ENCODE data around the gene SKI.

The SKI gene

DNA sequence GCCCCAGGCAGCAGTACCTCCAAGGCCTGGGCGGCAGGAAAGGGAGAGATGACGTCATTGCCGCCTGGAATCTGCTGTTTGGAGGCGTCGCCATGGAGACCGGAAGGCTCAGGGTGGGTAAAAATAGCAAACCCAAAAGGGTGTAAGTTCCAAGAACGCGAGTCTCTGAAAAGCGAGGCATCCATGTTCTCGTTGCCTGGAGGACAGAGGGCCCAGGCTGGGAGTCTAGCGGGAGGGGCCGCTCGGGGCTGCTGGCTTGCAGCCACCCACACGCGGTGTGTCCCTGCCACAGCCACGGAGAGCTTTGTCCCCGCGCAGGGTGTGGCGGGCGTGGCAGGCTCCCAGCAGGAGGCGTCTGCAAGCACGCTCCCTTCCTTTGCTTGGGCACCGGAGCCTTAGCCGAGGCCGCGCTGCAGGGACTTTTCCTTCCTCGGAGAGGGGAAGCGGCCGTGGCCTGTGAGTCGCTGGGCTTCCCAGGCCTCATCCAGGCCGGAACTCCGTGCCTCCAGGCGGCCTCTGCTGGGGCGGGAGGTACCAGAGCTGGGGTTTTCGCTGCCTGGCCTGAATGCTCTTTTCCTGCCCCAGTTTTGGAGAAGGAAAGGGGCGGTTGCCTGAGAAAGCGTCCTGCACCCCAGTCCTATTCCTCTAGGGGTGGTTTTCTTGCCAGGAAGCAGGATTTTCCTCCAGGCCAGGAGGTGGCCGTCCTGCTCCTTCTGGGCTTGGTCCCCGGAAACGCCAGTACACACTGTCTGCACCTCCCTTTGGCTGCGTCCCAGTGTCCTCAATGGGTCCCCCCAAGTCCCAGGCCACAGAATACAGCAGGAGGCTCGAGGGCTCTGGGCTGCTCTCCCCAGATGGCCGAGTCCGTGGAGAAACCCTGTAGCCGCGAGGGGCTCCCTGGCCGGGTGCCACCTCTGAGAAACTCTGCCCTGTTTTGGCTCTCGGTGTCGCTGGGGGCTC is 15.3 kb upstream of the SKI start:
- Mint-ChIP-seq H3K27me3 (no peaks in the 10 kb centered on the region), H3K27ac (no peak overlapping the region), H3K4me3 (no peak overlapping the region), H3K36me3 (no peaks in the 10 kb centered on the region), H3K9me3 (no peaks in the 10 kb centered on the region), H3K4me1 (no peaks in the 10 kb centered on the region)
- ATAC-seq = peak; percentile 10

DNA sequence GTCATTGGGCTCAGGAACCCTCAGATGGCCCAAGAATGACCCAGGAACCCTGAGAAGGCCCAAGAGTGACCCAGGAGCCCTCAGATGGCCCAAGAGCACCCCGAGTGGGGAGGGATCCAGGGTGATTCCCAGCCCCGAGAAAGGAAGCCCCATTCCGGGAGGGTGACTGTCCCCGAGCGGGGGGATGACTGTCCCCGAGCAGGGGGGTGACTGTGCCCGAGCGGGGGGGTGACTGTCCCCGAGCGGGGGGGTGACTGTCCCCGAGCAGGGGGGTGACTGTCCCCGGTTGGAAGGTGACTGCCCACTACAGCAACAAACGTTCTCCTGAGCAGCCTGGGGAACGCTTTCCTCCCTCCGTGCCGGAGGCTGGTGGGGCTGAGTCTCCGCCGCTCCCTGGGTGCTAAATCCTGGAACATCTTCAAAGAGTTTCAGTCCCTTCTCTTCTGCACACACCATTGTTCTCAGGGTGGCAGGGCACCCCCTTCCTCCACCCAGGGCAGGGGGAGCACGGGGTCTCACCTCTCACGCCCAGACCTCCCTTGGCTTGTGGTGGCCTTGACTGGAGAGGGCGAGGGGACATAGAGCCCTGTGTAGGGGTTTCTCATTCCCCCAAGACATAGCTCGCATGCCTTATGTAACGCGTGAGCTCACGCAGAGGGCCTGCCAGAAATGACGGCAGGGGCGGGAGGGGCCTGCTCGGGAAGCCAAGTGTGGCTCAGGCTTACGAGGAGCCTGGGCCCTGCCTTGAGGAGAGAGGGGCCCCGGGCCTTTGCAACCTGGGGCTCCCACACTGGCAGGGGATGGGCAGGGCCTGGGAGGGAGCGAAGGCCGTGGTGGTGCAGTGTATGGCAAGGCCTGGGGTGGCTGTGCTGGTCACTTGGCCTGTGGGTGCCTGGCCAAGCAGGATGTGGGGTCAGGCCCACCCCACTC is 14.3 kb upstream of the SKI start:
- no peak overlapping the region for H3K27ac Mint-ChIP-seq
- no peaks in the 10 kb centered on the region for H3K27me3 Mint-ChIP-seq
- no peak overlapping the region for H3K4me3 Mint-ChIP-seq
- peaks cover 3% of the 10 kb centered on the region for H3K9me3 Mint-ChIP-seq
- no peak for ATAC-seq
- H3K36me3 Mint-ChIP-seq = no peaks in the 10 kb centered on the region
- H3K4me1 Mint-ChIP-seq = no peaks in the 10 kb centered on the region

DNA sequence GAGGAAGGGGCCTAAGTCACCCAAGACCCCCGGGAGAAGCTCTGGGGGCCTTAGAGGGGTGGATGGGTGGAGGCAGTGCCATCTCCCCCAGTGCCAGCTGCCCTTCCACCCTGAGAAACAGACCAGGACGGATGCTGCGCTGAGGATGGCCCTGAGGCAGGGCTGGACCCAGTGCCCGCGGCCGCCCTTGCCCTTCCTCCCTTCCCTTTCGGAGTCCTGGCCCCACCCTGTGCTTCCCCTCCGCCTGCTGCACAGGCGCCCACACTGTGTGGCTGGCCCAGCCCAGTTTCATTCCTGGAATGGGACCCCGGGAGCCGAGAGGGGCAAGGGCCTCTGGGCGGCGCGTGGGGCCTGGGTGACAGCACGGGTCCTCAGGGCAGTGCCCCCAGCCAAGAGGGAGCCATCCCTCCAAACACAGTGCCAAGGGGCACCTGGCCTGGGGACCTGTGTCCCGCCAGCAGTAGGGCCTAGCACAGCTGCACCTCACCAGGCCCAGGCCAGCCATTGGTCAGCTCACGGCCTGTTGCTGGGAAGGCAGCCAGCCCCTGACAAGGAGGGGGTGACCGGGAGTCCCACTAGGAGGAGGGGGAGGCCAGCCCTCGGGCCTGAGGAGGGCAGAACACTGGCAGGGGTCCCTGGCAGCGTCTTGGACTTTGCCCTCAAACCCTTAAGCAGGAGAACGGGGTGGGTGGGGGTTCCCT is 13.4 kb upstream of the SKI start:
- no peak overlapping the region for H3K4me3 Mint-ChIP-seq
- no peaks in the 10 kb centered on the region for H3K27me3 Mint-ChIP-seq
- no peak for ATAC-seq
- H3K27ac Mint-ChIP-seq = no peak overlapping the region
- H3K36me3 Mint-ChIP-seq = no peaks in the 10 kb centered on the region
- H3K4me1 Mint-ChIP-seq = no peaks in the 10 kb centered on the region
- peaks cover 7% of the 10 kb centered on the region for H3K9me3 Mint-ChIP-seq

DNA sequence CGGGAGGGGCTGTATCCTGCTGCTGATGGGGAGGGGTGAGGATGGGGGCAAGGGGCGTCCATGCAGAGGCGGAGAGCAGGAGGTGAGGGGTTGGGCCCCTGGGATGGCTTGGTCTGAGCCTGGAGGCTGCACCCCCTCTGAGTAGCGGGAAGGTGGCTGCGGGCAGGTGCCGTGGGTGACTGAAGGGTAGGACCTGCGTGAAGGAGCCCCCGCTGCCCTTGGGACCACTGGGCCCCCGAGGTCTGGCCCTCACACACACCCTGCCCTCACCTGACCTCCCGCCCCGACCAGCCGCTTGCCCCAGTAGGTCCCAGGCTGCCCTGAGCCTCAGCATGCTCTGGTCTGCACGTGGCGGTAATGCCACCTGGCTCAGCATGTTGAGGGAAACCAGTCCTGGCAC is 12.8 kb upstream of the SKI start:
- no peaks in the 10 kb centered on the region for H3K27me3 Mint-ChIP-seq
- H3K4me3 Mint-ChIP-seq = no peak overlapping the region
- peaks cover 7% of the 10 kb centered on the region for H3K9me3 Mint-ChIP-seq
- no peaks in the 10 kb centered on the region for H3K36me3 Mint-ChIP-seq
- no peak overlapping the region for H3K27ac Mint-ChIP-seq
- no peak for ATAC-seq
- no peaks in the 10 kb centered on the region for H3K4me1 Mint-ChIP-seq

DNA sequence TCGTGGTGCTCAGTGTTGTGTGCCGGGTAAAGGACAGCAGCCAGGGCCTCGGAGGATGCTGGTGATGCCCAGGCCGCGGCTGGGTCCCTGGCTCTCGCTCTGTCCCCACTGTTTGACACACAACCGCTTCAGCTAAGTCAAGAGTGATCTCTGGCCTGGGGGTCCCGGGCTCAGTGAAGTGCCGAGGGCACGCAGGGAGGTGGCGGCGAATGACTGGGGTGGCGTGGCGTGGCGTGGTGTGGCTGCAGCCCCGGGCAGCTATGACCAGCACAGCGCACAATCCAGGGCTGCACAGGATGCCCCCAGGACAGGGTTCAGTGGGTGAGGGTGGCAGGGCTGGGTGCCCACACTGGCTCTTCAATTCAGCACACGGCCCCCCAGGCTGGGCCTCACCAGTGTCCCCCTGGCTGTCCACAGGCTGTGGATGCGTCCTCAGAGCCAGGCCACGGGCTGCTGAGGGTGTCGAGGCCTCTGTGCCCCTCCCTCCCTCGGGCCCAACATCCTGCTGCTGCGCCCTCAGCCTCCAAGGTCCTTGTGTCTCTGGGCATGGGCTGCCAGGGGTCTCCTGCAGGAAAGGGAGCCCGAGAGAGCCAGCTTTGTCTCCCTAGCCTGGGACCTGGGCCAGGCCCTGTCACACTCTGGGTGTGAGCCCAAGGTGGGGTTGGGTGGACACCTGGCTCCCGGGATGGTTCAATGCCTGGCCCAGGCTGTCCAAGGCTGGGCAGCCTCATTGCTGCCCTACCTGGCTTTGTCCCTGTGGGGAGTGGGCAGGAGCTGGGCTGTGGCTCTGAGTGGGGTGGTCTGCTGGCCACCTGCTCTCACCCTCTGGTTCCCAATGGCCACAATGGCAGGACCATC is 12.0 kb upstream of the SKI start:
- no peak overlapping the region for H3K27ac Mint-ChIP-seq
- peaks cover 7% of the 10 kb centered on the region for H3K9me3 Mint-ChIP-seq
- no peak for ATAC-seq
- H3K4me3 Mint-ChIP-seq = no peak overlapping the region
- no peaks in the 10 kb centered on the region for H3K36me3 Mint-ChIP-seq
- H3K27me3 Mint-ChIP-seq = no peaks in the 10 kb centered on the region
- H3K4me1 Mint-ChIP-seq = no peaks in the 10 kb centered on the region

DNA sequence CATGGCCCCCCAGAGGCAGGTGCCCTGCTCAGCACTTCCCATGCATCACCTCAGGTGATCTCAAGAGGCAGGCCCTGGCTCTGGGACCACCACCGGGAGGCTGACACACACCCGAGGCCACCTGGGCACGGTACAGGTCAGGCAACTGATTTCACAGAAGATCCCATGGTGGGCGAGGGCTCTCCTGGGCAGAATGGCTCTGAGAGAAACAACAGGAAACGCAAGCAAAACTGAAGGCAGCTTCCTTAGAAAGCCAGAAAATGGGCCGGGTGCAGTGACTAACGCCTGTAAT is 11.4 kb upstream of the SKI start:
- H3K4me1 Mint-ChIP-seq = no peaks in the 10 kb centered on the region
- no peak overlapping the region for H3K27ac Mint-ChIP-seq
- no peaks in the 10 kb centered on the region for H3K27me3 Mint-ChIP-seq
- no peak for ATAC-seq
- H3K4me3 Mint-ChIP-seq = no peak overlapping the region
- H3K36me3 Mint-ChIP-seq = no peaks in the 10 kb centered on the region
- H3K9me3 Mint-ChIP-seq = peaks cover 7% of the 10 kb centered on the region

DNA sequence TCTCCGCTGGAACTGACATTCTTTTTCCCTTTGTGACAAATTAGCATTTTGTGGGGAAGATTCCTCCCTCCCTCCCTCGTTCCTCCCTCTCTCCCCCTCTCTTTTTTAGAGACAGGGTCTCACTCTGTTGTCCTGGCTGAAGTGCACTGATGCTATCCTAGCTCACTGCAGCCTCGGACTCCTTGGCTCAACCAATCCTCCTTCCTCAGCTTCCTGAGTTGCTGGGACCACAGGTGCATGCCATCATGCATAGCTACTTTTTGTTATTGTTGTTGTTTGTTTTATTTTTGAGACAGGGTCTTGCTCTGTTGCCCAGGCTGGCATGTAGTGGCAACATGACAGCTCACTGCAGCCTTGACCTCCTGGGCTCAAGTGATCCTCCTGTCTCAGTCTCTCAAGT is 6.8 kb upstream of the SKI start:
- no peak overlapping the region for H3K27ac Mint-ChIP-seq
- ATAC-seq = no peak
- H3K4me3 Mint-ChIP-seq = no peak overlapping the region

DNA sequence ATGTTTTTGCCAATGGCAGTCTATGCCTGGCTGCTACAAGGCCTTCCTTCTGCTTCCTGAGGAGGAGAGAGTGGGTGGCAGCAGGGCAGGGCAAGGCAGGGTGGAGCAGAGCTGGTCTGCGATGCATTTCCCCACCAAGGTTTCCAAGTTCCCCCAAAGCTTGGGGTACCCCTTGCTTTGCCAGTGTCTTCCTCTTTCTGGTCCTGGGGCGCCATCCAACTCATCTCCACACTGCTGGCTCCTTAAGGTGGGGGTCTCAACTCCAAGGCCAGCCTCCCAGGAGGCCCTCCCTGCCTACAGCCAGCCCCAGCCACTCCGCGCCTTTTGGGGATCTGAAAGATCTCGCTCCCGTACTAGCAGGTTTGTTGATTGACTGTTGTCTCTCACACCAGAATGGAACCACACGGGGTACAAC is 3.9 kb upstream of the SKI start:
- ATAC-seq = no peak
- Mint-ChIP-seq H3K9me3 (peaks cover under 1% of the 10 kb centered on the region), H3K4me1 (peaks cover 8% of the 10 kb centered on the region), H3K4me3 (no peak overlapping the region), H3K27me3 (no peaks in the 10 kb centered on the region), H3K36me3 (no peaks in the 10 kb centered on the region), H3K27ac (no peak overlapping the region)

More for the DNA sequence above, 6.8 kb upstream of the SKI start:
- no peaks in the 10 kb centered on the region for H3K27me3 Mint-ChIP-seq
- peaks cover 7% of the 10 kb centered on the region for H3K9me3 Mint-ChIP-seq
- H3K36me3 Mint-ChIP-seq = no peaks in the 10 kb centered on the region
- H3K4me1 Mint-ChIP-seq = peaks cover 6% of the 10 kb centered on the region

DNA sequence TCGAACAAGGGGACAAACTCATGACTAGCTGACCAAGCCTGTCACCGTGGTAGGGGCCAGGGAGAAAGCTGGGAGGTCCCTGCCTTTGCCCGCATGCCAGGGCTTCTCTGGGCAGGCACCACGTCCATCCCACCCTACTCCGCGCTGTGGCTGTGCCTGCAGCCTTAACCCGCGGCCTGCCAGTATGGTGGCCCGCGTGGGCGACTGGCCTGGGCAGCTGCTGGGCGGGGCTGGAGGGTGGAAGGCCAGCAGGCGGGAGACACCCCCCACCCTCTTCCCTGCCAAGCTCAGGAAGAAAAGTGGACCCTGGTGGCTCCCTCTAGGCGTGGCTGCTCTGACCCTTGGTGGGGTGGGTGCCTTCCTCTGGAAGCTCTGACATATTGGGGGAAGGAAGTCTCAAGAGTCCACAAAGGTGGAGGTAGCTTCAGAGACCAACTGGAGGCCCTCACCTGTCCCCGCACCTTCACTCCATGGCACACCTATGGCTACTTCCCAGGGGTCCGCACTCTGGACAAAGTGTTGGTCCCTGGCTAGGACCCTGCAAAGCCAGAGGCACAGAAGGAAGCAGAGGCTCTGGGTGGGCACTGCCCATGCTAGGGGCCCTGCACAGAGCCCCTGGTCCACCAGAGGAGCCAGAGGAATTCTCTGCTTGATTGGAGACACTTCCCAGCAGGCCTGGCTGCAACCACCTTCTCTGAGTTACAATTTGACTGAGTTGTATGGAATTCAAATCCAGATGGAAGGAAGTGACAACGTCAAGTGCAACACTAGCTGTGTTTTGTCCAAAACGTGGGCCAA is 3.3 kb upstream of the SKI start:
- ATAC-seq = no peak
- peaks cover 14% of the 10 kb centered on the region for H3K4me1 Mint-ChIP-seq
- no peaks in the 10 kb centered on the region for H3K9me3 Mint-ChIP-seq
- no peaks in the 10 kb centered on the region for H3K27me3 Mint-ChIP-seq
- no peaks in the 10 kb centered on the region for H3K36me3 Mint-ChIP-seq
- no peak overlapping the region for H3K4me3 Mint-ChIP-seq
- H3K27ac Mint-ChIP-seq = no peak overlapping the region

DNA sequence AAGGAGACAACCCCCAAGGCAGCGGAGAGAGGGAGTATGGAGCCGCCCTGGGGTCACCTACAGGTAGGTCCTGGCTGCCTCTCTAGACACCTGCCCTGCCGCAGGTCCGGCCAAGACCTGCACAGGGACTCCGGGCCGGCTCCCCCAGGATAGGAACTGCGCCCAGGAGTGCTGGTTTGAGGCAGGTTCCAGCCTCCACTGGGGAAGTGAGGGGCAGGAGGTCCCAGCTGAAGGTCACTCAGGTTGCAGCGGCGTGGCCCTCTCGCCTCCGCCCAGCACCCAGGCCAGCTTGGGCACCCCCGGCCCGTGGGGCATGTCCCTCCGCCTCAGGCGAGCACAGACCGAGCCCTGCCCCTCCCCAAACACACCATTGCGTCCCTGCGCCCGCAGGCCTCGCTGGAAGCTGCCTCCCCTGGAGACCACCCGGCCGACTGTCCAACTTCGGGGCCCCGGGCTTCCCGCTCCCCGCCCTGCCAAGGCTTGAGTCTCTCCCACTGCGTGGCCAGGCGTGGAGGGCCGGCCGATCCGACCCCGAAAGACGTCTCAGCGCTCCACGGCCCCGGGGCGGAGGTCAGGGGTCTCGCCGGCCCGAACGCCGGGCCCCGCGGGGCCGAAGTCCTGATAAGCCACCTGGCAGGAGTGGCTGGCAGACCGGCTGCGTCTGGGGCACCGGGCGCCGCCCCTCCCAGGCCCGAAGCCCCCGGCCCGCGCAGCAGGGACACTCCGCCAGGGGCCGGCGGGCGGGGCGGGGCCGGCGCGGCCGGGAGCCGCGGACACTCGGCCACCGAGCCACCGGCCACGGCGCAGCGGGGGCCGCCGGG is 1.4 kb upstream of the SKI start:
- peaks cover 33% of the 10 kb centered on the region for H3K4me1 Mint-ChIP-seq
- no peak for ATAC-seq
- H3K27ac Mint-ChIP-seq = peak overlapping the region; percentile 50
- no peaks in the 10 kb centered on the region for H3K27me3 Mint-ChIP-seq
- peak overlapping the region; percentile 71 for H3K4me3 Mint-ChIP-seq
- peaks cover 3% of the 10 kb centered on the region for H3K36me3 Mint-ChIP-seq
- no peaks in the 10 kb centered on the region for H3K9me3 Mint-ChIP-seq

DNA sequence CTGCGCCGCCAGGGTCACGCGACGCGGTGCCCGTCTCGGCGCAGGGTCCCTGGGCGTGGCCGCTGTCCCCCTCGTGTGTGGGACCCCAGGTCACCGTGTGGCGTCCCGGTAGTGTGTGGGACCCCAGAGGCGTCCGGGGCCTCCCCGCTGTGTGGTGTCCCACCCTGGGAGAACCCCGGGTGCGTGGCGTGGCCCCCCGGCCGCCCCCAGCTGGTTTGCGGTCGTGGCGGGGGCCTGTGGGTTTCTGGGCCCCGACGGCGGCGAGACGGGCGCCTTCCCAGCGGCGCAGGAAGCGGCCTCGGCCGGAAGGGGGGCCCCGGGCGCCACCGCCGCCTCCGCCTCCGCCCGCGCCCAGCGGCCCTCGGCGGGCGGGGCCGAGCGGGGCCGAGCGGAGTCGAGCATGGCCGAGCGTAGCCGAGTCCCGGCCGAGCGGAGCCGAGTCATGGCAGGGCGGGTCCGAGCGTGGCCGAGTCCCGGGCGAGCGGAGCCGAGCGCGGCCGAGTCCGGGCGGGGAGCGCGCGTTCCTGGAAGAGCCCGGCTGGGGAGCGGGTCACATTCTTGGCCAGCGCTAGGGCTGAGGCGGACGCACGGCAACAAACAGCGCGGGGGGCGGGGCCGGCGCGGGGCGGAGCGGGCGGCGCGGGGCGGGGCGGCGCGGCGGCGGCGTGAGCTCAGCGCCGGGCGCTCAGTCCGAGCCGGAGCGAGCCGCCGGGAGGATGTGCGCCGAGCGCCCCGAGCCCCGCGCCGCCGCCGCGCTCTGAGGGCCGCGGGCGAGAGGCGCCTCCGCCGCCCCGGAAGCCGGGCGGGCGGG is 568 bp upstream of the SKI start:
- H3K9me3 Mint-ChIP-seq = no peaks in the 10 kb centered on the region
- peak overlapping the region; percentile 75 for H3K4me3 Mint-ChIP-seq

DNA sequence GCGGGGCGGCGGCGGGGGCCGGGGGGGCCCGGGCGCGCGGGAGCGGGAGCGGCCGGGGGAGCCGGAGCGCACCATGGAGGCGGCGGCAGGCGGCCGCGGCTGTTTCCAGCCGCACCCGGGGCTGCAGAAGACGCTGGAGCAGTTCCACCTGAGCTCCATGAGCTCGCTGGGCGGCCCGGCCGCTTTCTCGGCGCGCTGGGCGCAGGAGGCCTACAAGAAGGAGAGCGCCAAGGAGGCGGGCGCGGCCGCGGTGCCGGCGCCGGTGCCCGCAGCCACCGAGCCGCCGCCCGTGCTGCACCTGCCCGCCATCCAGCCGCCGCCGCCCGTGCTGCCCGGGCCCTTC is 546 bp downstream of the SKI start:
- peak overlapping the region; percentile 63 for H3K27ac Mint-ChIP-seq
- no peak for ATAC-seq
- peaks cover 7% of the 10 kb centered on the region for H3K36me3 Mint-ChIP-seq

More for the DNA sequence above, 568 bp upstream of the SKI start:
- H3K4me1 Mint-ChIP-seq = peaks cover 41% of the 10 kb centered on the region
- ATAC-seq = peak; percentile 93
- no peaks in the 10 kb centered on the region for H3K27me3 Mint-ChIP-seq
- H3K27ac Mint-ChIP-seq = no peak overlapping the region
- H3K36me3 Mint-ChIP-seq = peaks cover 7% of the 10 kb centered on the region

More for the DNA sequence above, 546 bp downstream of the SKI start:
- Mint-ChIP-seq H3K27me3 (no peaks in the 10 kb centered on the region), H3K9me3 (no peaks in the 10 kb centered on the region), H3K4me3 (peak overlapping the region; percentile 82), H3K4me1 (peaks cover 53% of the 10 kb centered on the region)
